Measurements from ENCODE around the gene PHLDB2. TPM values are rescaled to one million over a fixed set of nuclear protein-coding genes. Genes with fewer than 3 reads are reported as not detected.

PHLDB2 gene
- total RNA-seq, 1 experiment from 2014 or later: 13.2 TPM

GRCh38 chr3:111823341-111823855, 35.7 kb upstream of the PHLDB2 start:
- no peak overlapping the region for H2BK5ac ChIP-seq (ENCODE audit: insufficient read length, low read length)
- no peaks in the 10 kb centered on the region for H3K4me1 ChIP-seq (ENCODE audit: insufficient read depth, low read length)
- H2AK5ac ChIP-seq (ENCODE audit: insufficient read length, low read length): no peak overlapping the region
- no peaks in the 10 kb centered on the region for H3K9me3 ChIP-seq (ENCODE audit: control insufficient read depth, low read depth, low read length)
- no peak overlapping the region for H3K9ac ChIP-seq (ENCODE audit: extremely low read depth, insufficient read length, low read length)
- H4K5ac ChIP-seq (ENCODE audit: insufficient read length, low read depth, low read length): no peak overlapping the region
- no peaks in the 10 kb centered on the region for H3K79me1 ChIP-seq (ENCODE audit: insufficient read depth, low read depth, low read length, poor library complexity, severe bottlenecking)
- no peak overlapping the region for H2BK120ac ChIP-seq (ENCODE audit: low read depth, low read length, poor library complexity, severe bottlenecking)
- H3K4me1 Mint-ChIP-seq: no peaks in the 10 kb centered on the region
- TF ChIP-seq CTCF (conservative IDR thresholded peaks at IDR 0.05): no peak
- H2BK12ac ChIP-seq (ENCODE audit: insufficient read length, low read depth, low read length): no peak overlapping the region
- H3K27ac Mint-ChIP-seq: no peak overlapping the region; a peak in 1 of 7 replicates
- H4K20me1 ChIP-seq (ENCODE audit: control insufficient read depth, insufficient read depth, insufficient read length): no peaks in the 10 kb centered on the region
- no peaks in the 10 kb centered on the region for H3K23me2 ChIP-seq (ENCODE audit: insufficient read length, low read depth, low read length, poor library complexity, severe bottlenecking)
- H3K56ac ChIP-seq (ENCODE audit: insufficient read length, low read depth, low read length): no peak overlapping the region
- H3K18ac ChIP-seq (ENCODE audit: insufficient read length, low read depth, low read length): no peak overlapping the region
- no CpG with 5 or more reads among the region's 4 CpGs for WGBS (ENCODE audit: extremely low coverage, insufficient read length, low lambda C conversion rate)
- H2AFZ ChIP-seq (ENCODE audit: low read length): no peak overlapping the region
- H3K4me3 Mint-ChIP-seq: no peak overlapping the region
- H2BK15ac ChIP-seq (ENCODE audit: low read depth, low read length): no peak overlapping the region
- peaks cover 0 to 2% (median 0%) of the 10 kb centered on the region in 3 experiments; a peak in 2 of 7 replicates for H3K36me3 Mint-ChIP-seq (ENCODE audit: insufficient read depth in 1 of 3, low read depth in 3 of 3)
- H3K4me2 ChIP-seq (ENCODE audit: insufficient read depth, insufficient read length, low read length): no peak overlapping the region
- no peak overlapping the region for H3K4ac ChIP-seq (ENCODE audit: low read depth, low read length)
- no peaks in the 10 kb centered on the region for H3K27me3 Mint-ChIP-seq (ENCODE audit: low read depth)
- peaks cover 0 to 3% of the 10 kb centered on the region in 2 experiments; a peak in 1 of 5 replicates for H3K9me3 Mint-ChIP-seq
- H2BK20ac ChIP-seq (ENCODE audit: low read depth, low read length, poor library complexity, severe bottlenecking): no peak overlapping the region
- 0 out of 2 replicates have a peak, but pooled peaks cover 2% of the 10 kb centered on the region for H3K79me2 ChIP-seq (ENCODE audit: insufficient read depth, low read length)
- no peak overlapping the region; the same call in 1 of the 2 replicates for H3K14ac ChIP-seq (ENCODE audit: insufficient read depth, low read length)
- no peak for DNase-seq
- H4K91ac ChIP-seq (ENCODE audit: insufficient read length, low read depth, low read length): no peak overlapping the region
- no peak overlapping the region for H3K27ac ChIP-seq (ENCODE audit: insufficient read length, low read depth, low read length)
- H4K8ac ChIP-seq (replicated peaks; ENCODE audit: insufficient read length, low read depth, low read length): no peak overlapping the region
- no peak overlapping the region for H3T11ph ChIP-seq (ENCODE audit: low read length)
- no peaks in the 10 kb centered on the region for H3K27me3 ChIP-seq (ENCODE audit: insufficient read depth, low read length)
- H3K23ac ChIP-seq (ENCODE audit: insufficient read length, low read depth, low read length): no peak overlapping the region

All from H9 (cell line).